Choroid plexus epithelial cell (primary cell): ENCODE results near the gene ATP5PB.

Experiments used
- DNase-seq: peaks from one replicate; pipeline ENCODE4 v3.0.0-alpha.2; 2010; ENCODE audit warnings: low read depth
- H3K4me3 ChIP-seq: 2 replicates; pipeline ENCODE4 v1.5.1; 2011; ENCODE audit warnings: low read depth, mild to moderate bottlenecking, control low read depth, low read length, moderate library complexity
- TF ChIP-seq, protein P1 (sequence below): conservative IDR thresholded peaks from 2 replicates; pipeline ENCODE4 v1.5.1; 2011; ENCODE audit warnings: low read depth, mild to moderate bottlenecking, control low read depth, inconsistent platforms, low read length, moderate library complexity

Gene ATP5PB

DNA sequence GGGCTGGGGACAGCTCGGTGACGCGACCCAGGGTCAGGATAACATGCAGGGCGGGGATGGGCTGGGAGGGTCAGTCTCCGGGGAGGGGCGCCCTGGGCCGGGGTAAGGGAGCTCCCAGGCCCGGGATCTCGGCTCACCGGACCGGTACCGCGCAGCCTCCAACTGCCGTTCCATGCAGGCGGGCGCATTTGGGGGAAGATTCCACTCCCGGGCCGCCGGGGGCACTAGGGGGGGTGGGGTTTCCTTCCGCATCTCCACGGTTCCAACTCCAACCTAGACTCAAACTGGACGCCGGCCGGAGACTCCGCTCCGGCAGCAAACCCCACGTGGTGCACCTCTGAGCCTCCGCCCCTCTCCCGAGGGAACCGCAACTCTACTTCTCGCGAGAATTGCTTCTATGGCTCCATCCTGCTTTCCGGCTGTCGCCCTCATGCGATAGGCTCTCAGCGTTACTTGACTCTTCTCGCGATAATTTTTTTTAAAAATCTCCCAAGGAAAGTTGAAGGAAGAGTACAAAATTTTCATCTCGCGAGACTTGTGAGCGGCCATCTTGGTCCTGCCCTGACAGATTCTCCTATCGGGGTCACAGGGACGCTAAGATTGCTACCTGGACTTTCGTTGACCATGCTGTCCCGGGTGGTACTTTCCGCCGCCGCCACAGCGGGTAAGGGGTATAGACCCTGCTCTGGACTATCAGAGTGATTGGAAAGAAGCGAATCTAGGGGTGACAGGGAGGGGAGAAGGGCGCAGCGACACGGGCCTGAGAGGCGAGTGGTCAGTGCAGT lies at the start of gene ATP5PB, which contains the start of gene WDR77:
Gene ATP5PB, plus strand, starts transcription at position 547 of the 785 bp plus-strand sequence. Its CDS starts 78 bp downstream, at position 625.
Gene WDR77, minus strand, starts transcription at position 339 of the 785 bp plus-strand sequence. Its CDS starts 87 bp downstream, at position 252.
- H3K4me3 ChIP-seq = peak within 1 kb of the TSS; percentile 98
- TF ChIP-seq, protein P1, sequence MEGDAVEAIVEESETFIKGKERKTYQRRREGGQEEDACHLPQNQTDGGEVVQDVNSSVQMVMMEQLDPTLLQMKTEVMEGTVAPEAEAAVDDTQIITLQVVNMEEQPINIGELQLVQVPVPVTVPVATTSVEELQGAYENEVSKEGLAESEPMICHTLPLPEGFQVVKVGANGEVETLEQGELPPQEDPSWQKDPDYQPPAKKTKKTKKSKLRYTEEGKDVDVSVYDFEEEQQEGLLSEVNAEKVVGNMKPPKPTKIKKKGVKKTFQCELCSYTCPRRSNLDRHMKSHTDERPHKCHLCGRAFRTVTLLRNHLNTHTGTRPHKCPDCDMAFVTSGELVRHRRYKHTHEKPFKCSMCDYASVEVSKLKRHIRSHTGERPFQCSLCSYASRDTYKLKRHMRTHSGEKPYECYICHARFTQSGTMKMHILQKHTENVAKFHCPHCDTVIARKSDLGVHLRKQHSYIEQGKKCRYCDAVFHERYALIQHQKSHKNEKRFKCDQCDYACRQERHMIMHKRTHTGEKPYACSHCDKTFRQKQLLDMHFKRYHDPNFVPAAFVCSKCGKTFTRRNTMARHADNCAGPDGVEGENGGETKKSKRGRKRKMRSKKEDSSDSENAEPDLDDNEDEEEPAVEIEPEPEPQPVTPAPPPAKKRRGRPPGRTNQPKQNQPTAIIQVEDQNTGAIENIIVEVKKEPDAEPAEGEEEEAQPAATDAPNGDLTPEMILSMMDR = no peak
- peak; percentile 99 for DNase-seq

DNA sequence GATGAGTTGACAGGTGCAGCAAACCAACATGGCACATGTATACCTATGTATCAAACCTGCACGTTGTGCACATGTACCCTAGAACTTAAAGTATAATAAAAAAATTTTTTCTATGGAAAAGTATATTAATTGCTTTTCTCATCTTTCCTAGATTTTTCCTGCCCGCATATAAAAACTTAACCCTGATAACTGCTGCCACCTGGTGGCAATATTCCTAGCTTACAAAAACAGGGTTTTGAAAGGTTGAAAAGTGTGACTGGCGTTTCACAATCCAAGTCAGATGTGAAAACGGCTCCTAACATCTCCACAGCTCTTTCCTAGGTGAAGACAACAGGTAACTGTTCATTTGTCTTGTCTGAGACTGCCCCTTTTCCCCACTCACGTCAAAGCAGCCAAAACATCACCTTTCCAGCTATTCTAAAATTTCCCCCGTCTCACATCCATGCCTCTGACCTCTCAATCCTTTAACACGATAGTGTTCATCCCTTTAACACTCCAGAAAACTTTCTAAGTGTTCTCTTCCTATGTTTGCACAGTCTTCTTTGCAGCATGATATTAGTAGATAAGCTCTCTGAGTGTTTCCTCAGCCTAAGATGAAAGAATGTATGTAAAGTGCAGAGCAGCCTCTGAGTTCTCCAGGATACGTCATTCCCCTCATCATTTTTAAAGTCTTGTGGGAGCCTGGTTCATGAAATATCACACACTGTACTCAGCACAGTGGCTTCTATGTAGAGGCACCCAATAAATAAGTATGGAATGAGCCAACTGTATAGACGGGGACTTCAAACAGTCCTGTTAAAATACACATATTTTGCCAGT lies 49.3 kb upstream of the ATP5PB start:
- H3K4me3 ChIP-seq = no peak overlapping the region
- peak; percentile 73 for DNase-seq
- TF ChIP-seq, protein P1 = peak; percentile 70

DNA sequence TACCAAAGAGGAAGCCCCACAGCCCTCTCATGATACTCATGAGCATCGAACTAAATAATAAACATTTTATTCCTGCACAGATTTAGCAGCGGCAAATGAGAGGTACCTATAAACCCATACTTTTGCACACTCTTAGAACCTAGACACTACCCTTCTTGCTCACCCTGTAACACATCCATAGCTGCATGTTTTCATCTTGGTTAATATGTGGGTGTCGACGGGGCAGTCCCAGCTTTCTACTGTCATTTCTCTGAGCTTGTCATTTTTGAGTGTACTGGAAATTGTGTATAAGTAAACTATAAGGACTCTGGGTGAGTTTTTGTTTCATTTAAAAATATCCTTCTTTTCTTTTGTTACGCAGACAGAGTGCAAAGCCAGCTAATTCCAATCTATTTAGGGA lies 47.2 kb upstream of the ATP5PB start:
- DNase-seq = no peak
- TF ChIP-seq, protein P1 = no peak
- no peak overlapping the region for H3K4me3 ChIP-seq

- no peak overlapping the region for H3K4me3 ChIP-seq
- DNase-seq = no peak
- TF ChIP-seq, protein P1 = no peak
These were observed 44.7 kb upstream of the ATP5PB start for GRCh38 chr1:111404588-111404987.

- TF ChIP-seq, protein P1 = no peak
- peak; percentile 70 for DNase-seq
- H3K4me3 ChIP-seq = no peak overlapping the region
These were observed 42.9 kb upstream of the ATP5PB start for GRCh38 chr1:111406321-111406768.

DNA sequence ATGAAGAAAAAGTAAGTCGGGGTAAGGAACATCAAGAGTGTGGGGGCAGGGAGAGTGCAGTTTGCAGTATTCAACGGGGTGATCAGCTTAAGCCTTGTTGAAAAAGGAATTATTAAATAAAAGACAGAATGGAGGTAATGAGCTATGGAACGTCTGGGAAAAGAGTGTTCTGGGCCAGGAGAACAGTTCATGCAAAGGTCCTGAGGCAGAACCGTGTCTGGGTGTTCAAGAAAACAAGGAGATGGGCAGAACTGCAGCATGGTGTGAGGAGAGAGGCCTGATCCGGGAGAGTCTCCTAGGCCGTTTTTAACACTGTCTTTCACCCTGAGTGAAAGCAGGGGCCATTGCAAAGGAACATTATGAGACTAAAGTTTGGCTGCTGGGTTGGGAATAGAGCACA lies 42.0 kb upstream of the ATP5PB start:
- DNase-seq = no peak
- H3K4me3 ChIP-seq = no peak overlapping the region
- TF ChIP-seq, protein P1 = no peak
